ENCODE results near the gene DMD. TPM values are rescaled to one million over a fixed set of nuclear protein-coding genes. Genes with fewer than 3 reads are reported as not detected.

The DMD gene
- total RNA-seq, 6 experiments from 2014 or later, result 18.7 to 43.4 (median 32.9) TPM

- Histone ChIP-seq H3K27me3 (no peaks in the 10 kb centered on the region), H3K36me3 (peaks cover 0 to 3% (median 0%) of the 10 kb centered on the region in 4 donors), H3K4me3 (no peak overlapping the region), H3K27ac (no peak overlapping the region), H3K9me3 (no peaks in the 10 kb centered on the region), H3K4me1 (no peaks in the 10 kb centered on the region)
- intact Hi-C loops (cut with DNase I), result loop anchor here in 1 of 2 donors (5.0 kb wide), 1 partner anchor 439 kb away; no protein-coding TSS in a partner anchor
- ATAC-seq, result no peak
- no peak for TF ChIP-seq CTCF (IDR thresholded peaks at IDR 0.05)
- WGBS (ENCODE audit: insufficient coverage, low coverage, low lambda C conversion rate, missing lambda C conversion rate), result 27% methylated on average over 4 of the region's 6 CpGs
- DNase-seq, result no peak
Observed at GRCh38 chrX:31212856-31213748, 1998.2 kb downstream of the DMD start.

DNA sequence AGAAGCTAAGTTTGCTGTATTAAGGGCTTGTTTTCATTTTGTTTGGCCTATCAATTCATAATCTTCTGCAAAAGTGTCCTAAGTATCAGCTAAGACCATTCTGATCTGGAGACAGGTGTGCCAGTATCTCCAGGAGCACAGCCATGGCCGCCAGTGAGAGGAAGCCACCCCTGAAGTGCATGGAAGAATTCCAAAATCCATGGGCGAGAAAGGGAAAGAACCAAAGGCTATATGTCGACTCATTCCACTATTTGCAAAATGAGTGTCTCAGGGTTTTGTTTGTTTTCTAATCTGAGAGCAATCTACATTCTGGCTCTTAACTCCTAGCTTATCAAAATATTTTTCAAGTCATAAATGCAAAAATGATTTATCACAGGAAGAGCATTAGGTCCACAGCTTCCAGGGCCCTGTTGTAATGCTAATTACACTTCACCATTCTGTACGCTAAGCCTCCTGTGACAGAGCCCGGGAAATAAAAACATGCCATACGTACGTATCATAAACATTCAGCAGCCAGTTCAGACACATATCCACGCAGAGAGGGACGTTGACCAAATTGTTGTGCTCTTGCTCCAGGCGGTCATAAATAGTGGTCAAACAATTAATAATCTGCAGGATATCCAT lies 2002.2 kb downstream of the DMD start:
- H3K4me3 ChIP-seq, result no peak overlapping the region
- peaks cover 0 to 19% (median 1%) of the 10 kb centered on the region in 4 donors for H3K36me3 ChIP-seq
- no peak for ATAC-seq
- no peaks in the 10 kb centered on the region for H3K27me3 ChIP-seq
- WGBS (ENCODE audit: insufficient coverage, low coverage, low lambda C conversion rate, missing lambda C conversion rate), result 52% methylated on average over 8 of the region's 10 CpGs
- H3K27ac ChIP-seq, result no peak overlapping the region
- DNase-seq, result no peak
- H3K4me1 ChIP-seq, result no peaks in the 10 kb centered on the region
- TF ChIP-seq CTCF (IDR thresholded peaks at IDR 0.05) (no peak), POLR2A (IDR thresholded peaks at IDR 0.05) (no peak)
- no peaks in the 10 kb centered on the region for H3K9me3 ChIP-seq
- intact Hi-C loops (cut with DNase I), result no loop called here

DNA sequence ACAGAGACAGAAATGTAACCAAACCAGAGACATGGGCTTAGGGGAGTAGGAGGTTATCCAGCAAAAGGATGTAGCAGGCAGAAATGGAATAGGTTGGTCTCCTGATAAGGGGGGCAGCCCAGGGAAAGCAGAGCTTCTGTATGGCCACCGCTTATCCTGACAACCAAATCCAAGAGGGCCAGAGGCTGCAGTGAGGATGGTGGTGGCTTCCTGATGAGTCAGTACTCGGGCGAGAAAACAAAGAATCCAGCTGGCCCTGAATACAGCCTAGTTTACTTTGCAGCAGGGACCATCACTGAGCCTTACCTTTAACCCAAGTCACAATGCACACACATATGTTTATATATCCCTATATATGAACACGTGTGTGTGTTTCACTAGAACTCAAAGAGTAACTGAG lies 2009.8 kb downstream of the DMD start:
- Histone ChIP-seq H3K36me3 (peaks cover 0 to 21% (median 4%) of the 10 kb centered on the region in 4 donors), H3K4me1 (no peaks in the 10 kb centered on the region), H3K4me3 (no peak overlapping the region), H3K27ac (no peak overlapping the region), H3K9me3 (no peaks in the 10 kb centered on the region), H3K27me3 (no peaks in the 10 kb centered on the region)
- WGBS (ENCODE audit: insufficient coverage, low coverage, low lambda C conversion rate, missing lambda C conversion rate), result 77% methylated on average over 4 of the region's 4 CpGs
- ATAC-seq (no peak), DNase-seq (no peak)
- intact Hi-C loops (cut with DNase I), result no loop called here
- TF ChIP-seq POLR2A (IDR thresholded peaks at IDR 0.05) (no peak), CTCF (IDR thresholded peaks at IDR 0.05) (no peak)

GRCh38 chrX:31200430-31200829 lies 2010.9 kb downstream of the DMD start:
- Histone ChIP-seq H3K36me3 (peaks cover 0 to 19% (median 4%) of the 10 kb centered on the region in 4 donors), H3K4me1 (no peaks in the 10 kb centered on the region), H3K27ac (no peak overlapping the region), H3K27me3 (no peaks in the 10 kb centered on the region), H3K9me3 (no peaks in the 10 kb centered on the region), H3K4me3 (no peak overlapping the region)
- DNase-seq (no peak), ATAC-seq (no peak)
- intact Hi-C loops (cut with DNase I), result no loop called here
- TF ChIP-seq POLR2A (IDR thresholded peaks at IDR 0.05) (no peak), CTCF (IDR thresholded peaks at IDR 0.05) (no peak)
- 38% methylated on average over 1 of the region's 1 CpG for WGBS (ENCODE audit: insufficient coverage, low coverage, low lambda C conversion rate, missing lambda C conversion rate)
